ENCODE results near the gene MSX1. TPM values are rescaled to one million over a fixed set of nuclear protein-coding genes. Genes with fewer than 3 reads are reported as not detected.
"Not testable (repeated sequence)": the region's sequence is repeated elsewhere in the genome, so short reads cannot be mapped to it uniquely, and the experiment has no call there.

Gene MSX1
- total and polyA plus RNA-seq, 7 experiments from 2014 or later: not detected

- H3K9me3 ChIP-seq (ENCODE audit: control insufficient read depth in 2 of 3, low read length in 3 of 3): peaks cover 0 to 29% (median 0%) of the 10 kb centered on the region in 3 experiments
Measured at GRCh38 chr4:4820261-4820660, 39.2 kb upstream of the MSX1 start.

GRCh38 chr4:4820739-4821138 lies 38.7 kb upstream of the MSX1 start:
- Histone ChIP-seq H3K4me1 (ENCODE audit: control insufficient read depth in 2 of 2, insufficient read depth in 2 of 2, low read length in 2 of 2) (no peaks in the 10 kb centered on the region), H3K9me3 (ENCODE audit: control insufficient read depth in 2 of 3, low read length in 3 of 3) (peaks cover 0 to 29% (median 0%) of the 10 kb centered on the region in 3 experiments), H3K4me3 (ENCODE audit: low read length) (no peak overlapping the region), H3K27me3 (ENCODE audit: control insufficient read depth in 2 of 2, insufficient read depth in 2 of 2, low read length in 2 of 2) (no peaks in the 10 kb centered on the region), H3K36me3 (ENCODE audit: control insufficient read depth in 2 of 3, insufficient read depth in 3 of 3, low read length in 3 of 3) (no peaks in the 10 kb centered on the region), H3K27ac (ENCODE audit: low read depth, low read length) (no peak overlapping the region)
- H3K4me1 Mint-ChIP-seq: no peaks in the 10 kb centered on the region
- H3K9me3 Mint-ChIP-seq: peaks cover 4 to 81% (median 19%) of the 10 kb centered on the region in 11 donors
- H3K36me3 Mint-ChIP-seq: peaks cover 0 to 26% (median 3%) of the 10 kb centered on the region in 5 donors
- H3K27ac Mint-ChIP-seq: no peak overlapping the region
- intact Hi-C loops (cut with micrococcal nuclease): no loop called here
- ATAC-seq: no peak
- H3K4me3 Mint-ChIP-seq: no peak overlapping the region
- ChIA-PET CTCF (no interaction called here), POLR2A (no interaction called here)
- no peak for DNase-seq
- peaks cover 0 to 11% (median 10%) of the 10 kb centered on the region in 5 donors for H3K27me3 Mint-ChIP-seq

More at GRCh38 chr4:4820261-4820660, 39.2 kb upstream of the MSX1 start:
- peaks cover 3 to 83% (median 18%) of the 10 kb centered on the region in 11 donors for H3K9me3 Mint-ChIP-seq
- Histone ChIP-seq H3K4me1 (ENCODE audit: control insufficient read depth in 2 of 2, insufficient read depth in 2 of 2, low read length in 2 of 2) (no peaks in the 10 kb centered on the region), H3K27ac (ENCODE audit: low read depth, low read length) (no peak overlapping the region), H3K36me3 (ENCODE audit: control insufficient read depth in 2 of 3, insufficient read depth in 3 of 3, low read length in 3 of 3) (no peaks in the 10 kb centered on the region), H3K4me3 (ENCODE audit: low read length) (no peak overlapping the region), H3K27me3 (ENCODE audit: control insufficient read depth in 2 of 2, insufficient read depth in 2 of 2, low read length in 2 of 2) (no peaks in the 10 kb centered on the region)
- H3K27me3 Mint-ChIP-seq: peaks cover 0 to 11% (median 9%) of the 10 kb centered on the region in 5 donors
- H3K27ac Mint-ChIP-seq: no peak overlapping the region
- peaks cover 0 to 25% (median 3%) of the 10 kb centered on the region in 5 donors for H3K36me3 Mint-ChIP-seq
- POLR2A ChIA-PET: no interaction called here
- DNase-seq: no peak
- CTCF ChIA-PET: no interaction called here
- intact Hi-C loops (cut with micrococcal nuclease): no loop called here
- H3K4me1 Mint-ChIP-seq: no peaks in the 10 kb centered on the region
- no peak overlapping the region for H3K4me3 Mint-ChIP-seq
- no peak for ATAC-seq

- ATAC-seq (no peak), DNase-seq (no peak)
- no peak overlapping the region for H3K4me3 ChIP-seq (ENCODE audit: low read length)
- Mint-ChIP-seq H3K4me3 (no peak overlapping the region), H3K9me3 (peaks cover 7 to 78% (median 21%) of the 10 kb centered on the region in 11 donors), H3K36me3 (peaks cover 0 to 30% (median 3%) of the 10 kb centered on the region in 5 donors), H3K27me3 (peaks cover 0 to 13% (median 10%) of the 10 kb centered on the region in 5 donors), H3K4me1 (no peaks in the 10 kb centered on the region), H3K27ac (no peak overlapping the region)
- ChIA-PET POLR2A (no interaction called here), CTCF (no interaction called here)
- H3K36me3 ChIP-seq (ENCODE audit: control insufficient read depth in 2 of 3, insufficient read depth in 3 of 3, low read length in 3 of 3): no peaks in the 10 kb centered on the region
- intact Hi-C loops (cut with micrococcal nuclease): no loop called here
- H3K27me3 ChIP-seq (ENCODE audit: control insufficient read depth in 2 of 2, insufficient read depth in 2 of 2, low read length in 2 of 2): no peaks in the 10 kb centered on the region
- no peaks in the 10 kb centered on the region for H3K4me1 ChIP-seq (ENCODE audit: control insufficient read depth in 2 of 2, insufficient read depth in 2 of 2, low read length in 2 of 2)
- H3K9me3 ChIP-seq (ENCODE audit: control insufficient read depth in 2 of 3, low read length in 3 of 3): peaks cover 0 to 29% (median 0%) of the 10 kb centered on the region in 3 experiments
- H3K27ac ChIP-seq (ENCODE audit: low read depth, low read length): no peak overlapping the region
Measured at GRCh38 chr4:4821577-4821976, 37.9 kb upstream of the MSX1 start.

- CTCF ChIA-PET; ATAC-seq; H3K4me3 ChIP-seq (ENCODE audit: low read length); intact Hi-C loops (cut with micrococcal nuclease); DNase-seq; H3K27me3 ChIP-seq (ENCODE audit: control insufficient read depth in 2 of 2, insufficient read depth in 2 of 2, low read length in 2 of 2); H3K4me3 Mint-ChIP-seq; H3K27ac ChIP-seq (ENCODE audit: low read depth, low read length); H3K27ac Mint-ChIP-seq; H3K36me3 ChIP-seq (ENCODE audit: control insufficient read depth in 2 of 3, insufficient read depth in 3 of 3, low read length in 3 of 3); POLR2A ChIA-PET; H3K4me1 Mint-ChIP-seq; H3K4me1 ChIP-seq (ENCODE audit: control insufficient read depth in 2 of 2, insufficient read depth in 2 of 2, low read length in 2 of 2): not testable (repeated sequence)
- H3K9me3 ChIP-seq (ENCODE audit: control insufficient read depth in 2 of 3, low read length in 3 of 3): peaks cover 0 to 25% (median 0%) of the 10 kb centered on the region in 3 experiments
- H3K36me3 Mint-ChIP-seq: peaks cover 0 to 26% (median 3%) of the 10 kb centered on the region in 5 donors
- peaks cover 0 to 16% (median 9%) of the 10 kb centered on the region in 5 donors for H3K27me3 Mint-ChIP-seq
- H3K9me3 Mint-ChIP-seq: peaks cover 6 to 71% (median 20%) of the 10 kb centered on the region in 11 donors
Measured at GRCh38 chr4:4822286-4822685, 37.2 kb upstream of the MSX1 start.

- Histone ChIP-seq H3K4me3 (ENCODE audit: low read length) (no peak overlapping the region), H3K4me1 (ENCODE audit: control insufficient read depth in 2 of 2, insufficient read depth in 2 of 2, low read length in 2 of 2) (no peaks in the 10 kb centered on the region), H3K9me3 (ENCODE audit: control insufficient read depth in 2 of 3, low read length in 3 of 3) (peaks cover 0 to 19% (median 0%) of the 10 kb centered on the region in 3 experiments), H3K27ac (ENCODE audit: low read depth, low read length) (no peak overlapping the region), H3K27me3 (ENCODE audit: control insufficient read depth in 2 of 2, insufficient read depth in 2 of 2, low read length in 2 of 2) (no peaks in the 10 kb centered on the region), H3K36me3 (ENCODE audit: control insufficient read depth in 2 of 3, insufficient read depth in 3 of 3, low read length in 3 of 3) (no peaks in the 10 kb centered on the region)
- Mint-ChIP-seq H3K4me1 (no peaks in the 10 kb centered on the region), H3K4me3 (no peak overlapping the region), H3K9me3 (peaks cover 4 to 57% (median 17%) of the 10 kb centered on the region in 11 donors), H3K27me3 (peaks cover 0 to 24% (median 9%) of the 10 kb centered on the region in 5 donors), H3K27ac (no peak overlapping the region), H3K36me3 (peaks cover 0 to 19% (median 0%) of the 10 kb centered on the region in 5 donors)
- intact Hi-C loops (cut with micrococcal nuclease): no loop called here
- ATAC-seq: no peak
- POLR2A ChIA-PET: no interaction called here
- CTCF ChIA-PET: no interaction called here
- DNase-seq: no peak
Measured at GRCh38 chr4:4823621-4824162, 35.8 kb upstream of the MSX1 start.

GRCh38 chr4:4824232-4824631 lies 35.2 kb upstream of the MSX1 start:
- intact Hi-C loops (cut with micrococcal nuclease): no loop called here
- Histone ChIP-seq H3K36me3 (ENCODE audit: control insufficient read depth in 2 of 3, insufficient read depth in 3 of 3, low read length in 3 of 3) (no peaks in the 10 kb centered on the region), H3K27me3 (ENCODE audit: control insufficient read depth in 2 of 2, insufficient read depth in 2 of 2, low read length in 2 of 2) (no peaks in the 10 kb centered on the region), H3K4me3 (ENCODE audit: low read length) (no peak overlapping the region), H3K4me1 (ENCODE audit: control insufficient read depth in 2 of 2, insufficient read depth in 2 of 2, low read length in 2 of 2) (no peaks in the 10 kb centered on the region), H3K27ac (ENCODE audit: low read depth, low read length) (no peak overlapping the region), H3K9me3 (ENCODE audit: control insufficient read depth in 2 of 3, low read length in 3 of 3) (peaks cover 0 to 19% (median 0%) of the 10 kb centered on the region in 3 experiments)
- Mint-ChIP-seq H3K4me1 (no peaks in the 10 kb centered on the region), H3K27me3 (peaks cover 0 to 27% (median 11%) of the 10 kb centered on the region in 5 donors), H3K27ac (no peak overlapping the region), H3K36me3 (peaks cover 0 to 19% (median 0%) of the 10 kb centered on the region in 5 donors), H3K4me3 (no peak overlapping the region), H3K9me3 (peaks cover 4 to 57% (median 17%) of the 10 kb centered on the region in 11 donors)
- DNase-seq: no peak
- CTCF ChIA-PET: no interaction called here
- POLR2A ChIA-PET: no interaction called here
- no peak for ATAC-seq

GRCh38 chr4:4825431-4825830 lies 34.0 kb upstream of the MSX1 start:
- Histone ChIP-seq H3K36me3 (ENCODE audit: control insufficient read depth in 2 of 3, insufficient read depth in 3 of 3, low read length in 3 of 3) (no peaks in the 10 kb centered on the region), H3K9me3 (ENCODE audit: control insufficient read depth in 2 of 3, low read length in 3 of 3) (peaks cover 0 to 18% (median 0%) of the 10 kb centered on the region in 3 experiments), H3K27ac (ENCODE audit: low read depth, low read length) (no peak overlapping the region), H3K27me3 (ENCODE audit: control insufficient read depth in 2 of 2, insufficient read depth in 2 of 2, low read length in 2 of 2) (no peaks in the 10 kb centered on the region), H3K4me1 (ENCODE audit: control insufficient read depth in 2 of 2, insufficient read depth in 2 of 2, low read length in 2 of 2) (no peaks in the 10 kb centered on the region), H3K4me3 (ENCODE audit: low read length) (no peak overlapping the region)
- ChIA-PET CTCF (no interaction called here), POLR2A (no interaction called here)
- Mint-ChIP-seq H3K27ac (no peak overlapping the region), H3K27me3 (peaks cover 2 to 36% (median 17%) of the 10 kb centered on the region in 5 donors), H3K36me3 (peaks cover 0 to 19% (median 0%) of the 10 kb centered on the region in 5 donors), H3K9me3 (peaks cover 6 to 48% (median 17%) of the 10 kb centered on the region in 11 donors), H3K4me1 (no peaks in the 10 kb centered on the region), H3K4me3 (no peak overlapping the region)
- DNase-seq (no peak), ATAC-seq (no peak)
- intact Hi-C loops (cut with micrococcal nuclease): no loop called here
